Measurements from ENCODE around the gene RNF166.

RNF166 gene

GRCh38 chr16:88723911-88724310 lies 17.7 kb upstream of the RNF166 start:
- no peak for DNase-seq (ENCODE audit: low spot score)

GRCh38 chr16:88723507-88723887 lies 17.3 kb upstream of the RNF166 start:
- DNase-seq (ENCODE audit: low spot score) = no peak

DNA sequence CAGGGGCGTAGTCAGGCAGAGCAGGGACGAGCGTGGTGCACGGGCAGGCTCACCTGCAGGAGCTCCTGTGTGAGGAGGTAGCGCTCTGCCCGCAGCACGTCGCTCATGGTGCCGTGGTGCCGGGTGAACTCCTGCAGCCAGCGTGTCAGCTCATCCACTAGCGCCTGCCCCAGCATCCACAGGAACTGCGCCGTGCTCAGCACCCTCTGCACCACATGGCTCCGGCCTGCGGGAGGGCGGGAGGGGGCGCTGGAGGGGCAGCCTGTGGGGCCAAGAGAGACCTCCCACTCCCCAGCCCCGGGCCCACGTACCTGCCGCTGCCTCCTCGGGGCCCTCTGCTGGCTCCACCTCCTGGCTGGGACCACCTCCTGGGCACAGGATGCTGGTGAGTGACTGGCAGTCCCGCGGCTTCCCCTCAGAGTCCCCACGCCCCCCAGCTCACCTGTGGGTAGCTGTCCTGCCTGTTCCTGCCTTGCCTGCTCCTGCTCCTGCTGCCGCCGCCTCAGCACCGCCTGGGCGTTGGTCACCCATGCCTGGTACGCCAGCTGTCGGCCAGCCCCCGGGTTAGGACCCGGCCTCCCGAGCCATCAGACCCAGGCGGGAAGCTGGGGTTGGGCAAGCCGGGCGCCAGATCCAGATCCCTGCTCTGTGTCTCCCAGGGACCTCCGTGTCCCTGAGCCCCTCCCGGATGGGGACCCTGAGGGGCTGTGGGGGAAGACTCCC lies 16.7 kb upstream of the RNF166 start:
- DNase-seq (ENCODE audit: low spot score) = no peak

DNA sequence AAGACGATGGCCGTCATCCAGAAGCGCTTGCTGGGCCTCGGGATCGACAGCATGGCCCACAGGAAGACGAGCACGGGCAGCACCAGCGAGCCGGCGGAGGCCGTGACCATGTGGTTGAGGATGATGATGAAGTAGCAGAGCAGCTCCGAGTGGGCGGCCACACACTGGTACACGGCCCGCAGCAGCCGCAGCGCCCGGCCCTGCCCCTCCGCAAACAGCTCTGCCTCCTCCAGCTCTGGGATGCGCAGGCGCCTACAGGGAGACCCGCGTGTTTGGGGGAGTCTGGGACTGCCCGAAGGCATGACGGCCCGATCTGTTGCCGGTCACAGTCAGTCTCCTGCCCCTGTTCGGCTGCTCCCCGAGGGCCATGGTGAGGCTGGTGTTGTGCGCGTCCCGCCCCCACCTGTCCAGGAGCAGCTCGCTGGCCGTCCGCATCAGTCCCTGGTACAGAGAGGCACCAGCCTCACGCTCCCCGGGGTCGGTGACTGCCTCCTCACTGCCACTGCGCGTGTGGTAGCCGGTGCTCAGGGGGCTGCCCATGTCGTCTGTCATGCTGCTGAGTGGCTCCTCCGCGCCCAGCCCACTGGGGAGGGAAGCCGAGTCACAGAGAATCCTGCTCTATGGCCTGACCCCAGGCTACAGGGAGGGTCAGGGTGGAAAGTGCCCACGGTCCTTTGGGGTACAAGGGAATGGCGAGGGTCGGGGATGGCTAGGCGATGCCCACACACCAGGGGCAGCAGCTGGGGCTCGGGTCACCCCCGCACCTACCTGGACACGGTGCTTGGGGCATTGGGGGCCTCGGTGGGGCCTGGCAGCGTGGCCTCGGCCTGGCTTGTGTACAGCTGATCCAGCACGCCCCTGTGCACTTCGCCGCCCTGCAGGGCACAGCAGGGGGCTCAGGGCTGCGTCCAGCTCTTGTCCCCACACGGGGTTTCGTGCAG lies 15.9 kb upstream of the RNF166 start:
- DNase-seq (ENCODE audit: low spot score) = no peak

DNA sequence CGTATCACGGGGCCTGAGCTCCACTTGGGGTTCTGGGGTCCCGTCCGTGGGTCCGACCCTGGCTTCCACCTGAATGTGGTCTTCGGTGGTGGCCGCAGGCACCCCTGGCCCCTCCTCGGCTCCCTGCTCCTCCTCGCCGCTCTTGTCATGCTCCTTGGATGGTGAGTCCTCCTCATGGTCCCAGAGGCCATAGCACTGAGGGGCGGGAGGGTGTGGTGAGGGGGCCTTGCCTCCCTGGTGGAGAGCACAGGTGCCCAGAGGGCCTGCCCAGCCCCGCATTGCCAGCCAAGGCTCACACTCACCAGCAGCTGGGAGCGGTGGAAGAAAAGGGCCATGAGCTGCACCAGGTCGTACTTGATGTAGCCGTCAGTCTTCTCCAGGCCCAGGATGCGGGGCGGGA lies 15.0 kb upstream of the RNF166 start:
- no peak for DNase-seq (ENCODE audit: low spot score)

GRCh38 chr16:88720396-88720970 lies 14.3 kb upstream of the RNF166 start:
- no peak for DNase-seq (ENCODE audit: low spot score)

- DNase-seq (ENCODE audit: low spot score) = no peak
These were observed 13.7 kb upstream of the RNF166 start for GRCh38 chr16:88719933-88720296.

DNA sequence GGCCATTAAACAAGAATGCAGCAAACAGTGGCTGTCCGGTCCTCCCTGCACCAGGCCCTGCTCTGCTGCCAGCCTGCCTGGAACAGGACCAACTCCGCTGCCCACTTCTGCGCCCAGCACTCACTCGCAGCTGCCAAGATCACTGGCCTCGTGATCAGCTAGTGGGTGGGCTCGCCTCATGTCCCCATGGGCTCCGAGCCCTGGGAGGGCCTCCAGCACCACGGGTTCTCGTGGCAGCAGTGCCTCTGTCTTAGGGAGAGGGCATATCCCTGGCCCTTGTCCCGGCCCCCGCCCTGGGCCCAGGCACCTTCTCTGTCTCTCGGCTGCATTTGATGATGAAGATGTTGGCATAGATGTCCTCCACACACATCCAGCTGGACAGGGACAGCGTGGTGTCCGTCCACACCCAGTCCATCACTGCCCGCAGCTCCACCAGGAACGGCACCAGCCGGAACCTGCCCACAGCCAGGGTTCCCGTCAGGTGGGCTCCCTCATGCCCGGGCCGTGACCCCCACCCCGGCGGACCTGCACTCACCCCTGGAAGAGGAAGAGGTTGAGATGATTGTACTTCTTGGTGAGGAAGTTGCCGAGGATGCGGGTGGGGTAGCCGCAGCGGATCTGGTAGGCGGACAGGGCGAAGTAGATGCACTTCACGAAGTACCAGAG lies 13.2 kb upstream of the RNF166 start:
- DNase-seq (ENCODE audit: low spot score) = no peak

DNA sequence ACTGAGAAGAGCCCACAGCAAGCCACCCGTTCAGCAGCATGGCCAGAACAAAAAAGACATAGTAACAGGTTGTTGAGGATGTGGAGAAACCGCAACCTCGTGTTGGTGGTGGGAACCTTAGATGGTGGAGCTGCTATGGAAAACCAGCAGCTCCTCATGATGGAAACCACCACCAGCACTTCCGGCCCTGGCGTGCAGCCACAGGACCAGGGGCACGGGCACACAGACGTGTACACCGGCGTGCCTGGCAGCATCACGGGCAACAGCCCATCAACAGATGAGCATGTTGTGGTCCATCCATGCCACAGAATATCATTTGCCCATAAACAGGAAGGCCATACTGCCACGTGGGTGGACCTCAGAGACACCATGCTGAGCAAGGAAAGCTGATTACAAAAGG lies 12.0 kb upstream of the RNF166 start:
- no peak for DNase-seq (ENCODE audit: low spot score)

DNA sequence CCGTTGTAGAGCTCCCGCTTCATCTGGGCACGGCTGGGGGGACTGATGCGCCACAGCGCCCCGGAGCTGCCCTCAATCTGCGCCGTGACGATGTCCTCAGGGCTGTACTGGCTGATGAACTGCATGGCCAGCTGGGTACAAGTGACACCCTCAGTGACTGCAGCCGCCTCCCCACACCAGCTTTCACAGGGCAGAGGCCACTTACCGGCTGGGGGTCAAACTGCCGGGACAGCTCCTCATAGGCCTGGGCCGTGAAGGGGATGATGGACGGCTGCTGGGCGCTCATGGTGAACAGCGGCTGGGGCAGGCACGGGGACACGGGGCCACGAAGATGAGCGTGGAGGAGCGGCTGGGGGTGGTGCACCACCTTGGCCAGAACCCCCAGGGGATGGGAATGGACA lies 10.4 kb upstream of the RNF166 start:
- no peak for DNase-seq (ENCODE audit: low spot score)

GRCh38 chr16:88716201-88716600 lies 10.0 kb upstream of the RNF166 start:
- no peak for DNase-seq (ENCODE audit: low spot score)

- DNase-seq (ENCODE audit: low spot score) = no peak
These were observed 9.3 kb upstream of the RNF166 start for GRCh38 chr16:88715312-88716190.

GRCh38 chr16:88714420-88715302 lies 8.5 kb upstream of the RNF166 start:
- DNase-seq (ENCODE audit: low spot score) = no peak

GRCh38 chr16:88713568-88714419 lies 7.6 kb upstream of the RNF166 start:
- DNase-seq (ENCODE audit: low spot score) = no peak

- no peak for DNase-seq (ENCODE audit: low spot score)
These were observed 6.8 kb upstream of the RNF166 start for GRCh38 chr16:88713054-88713453.

GRCh38 chr16:88712362-88712979 lies 6.3 kb upstream of the RNF166 start:
- no peak for DNase-seq (ENCODE audit: low spot score)

- no peak for DNase-seq (ENCODE audit: low spot score)
These were observed 5.6 kb upstream of the RNF166 start for GRCh38 chr16:88711750-88712340.

DNA sequence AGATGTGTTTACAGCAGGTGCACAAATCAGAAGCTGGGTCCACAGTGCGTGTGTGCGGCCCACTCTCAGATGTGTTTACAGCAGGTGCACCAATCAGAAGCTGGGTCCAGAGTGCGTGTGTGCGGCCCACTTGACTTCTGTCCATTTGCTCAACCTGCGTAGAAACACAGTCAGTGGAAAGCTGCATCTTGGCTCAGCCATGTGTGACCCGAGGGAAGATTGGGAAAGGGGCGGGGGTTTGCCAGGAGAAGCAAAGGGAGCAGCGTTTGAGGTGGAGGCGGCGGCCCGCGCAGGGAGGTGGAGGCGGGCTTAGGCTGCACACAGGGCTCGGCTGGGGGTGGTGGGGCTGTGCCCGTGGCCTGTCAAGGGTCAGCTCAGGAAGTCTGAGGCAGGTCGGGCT lies 4.3 kb upstream of the RNF166 start:
- no peak for DNase-seq (ENCODE audit: low spot score)

Measured in cerebellar cortex (tissue), 1 donor.